Activated CD4-positive, alpha-beta memory T cell treated with anti-CD3 and anti-CD28 coated beads, Interleukin-2, amount 10 ng/mL, durations not matched to agents 7 days and 5 days (primary cell): ENCODE results near the gene PSMC4. TPM values are rescaled to one million over a fixed set of nuclear protein-coding genes. Genes with fewer than 3 reads are reported as not detected.

ENCODE experiments used
- CTCF ChIA-PET: fragments of 350-600 bp; sonication (Branson Sonifier 250); formaldehyde crosslinking; loops from one replicate; lab custom pipeline; 2021; ENCODE audit warnings: antibody characterized with exemption, inconsistent platforms; lab: Charles Lee
- POLR2A ChIA-PET: fragments of 350-600 bp; sonication (Branson Sonifier 250); formaldehyde crosslinking; loops from one replicate; lab custom pipeline; 2021; ENCODE audit warnings: antibody characterized with exemption; lab: Charles Lee
- DNase-seq: peaks from one replicate; pipeline ENCODE4 v3.0.0-alpha.2; 2020
- H3K27ac Mint-ChIP-seq: one replicate; pipeline ENCODE4 v1.8.0; 2021; ENCODE audit warnings: mild to moderate bottlenecking, mixed read lengths
- H3K27me3 Mint-ChIP-seq: one replicate; pipeline ENCODE4 v1.8.0; 2021; ENCODE audit warnings: mixed read lengths
- H3K36me3 Mint-ChIP-seq: one replicate; pipeline ENCODE4 v1.8.0; 2021; ENCODE audit warnings: low read depth, mixed read lengths
- H3K4me1 Mint-ChIP-seq: one replicate; pipeline ENCODE4 v1.8.0; 2021; ENCODE audit warnings: mixed read lengths
- H3K4me3 Mint-ChIP-seq: one replicate; pipeline ENCODE4 v1.8.0; 2021; ENCODE audit warnings: mild to moderate bottlenecking, mixed read lengths
- H3K9me3 Mint-ChIP-seq: one replicate; pipeline ENCODE4 v1.8.0; 2021; ENCODE audit warnings: mixed read lengths
- total RNA-seq, 2 experiments: library from RNA; stranded (reverse); gene quantifications; one replicate each; pipeline ENCODE4 v1.2.3, GENCODE V29; 2021

Gene PSMC4
- total RNA-seq, 2 experiments from 2014 or later: 96.4 to 97.6 TPM

DNA sequence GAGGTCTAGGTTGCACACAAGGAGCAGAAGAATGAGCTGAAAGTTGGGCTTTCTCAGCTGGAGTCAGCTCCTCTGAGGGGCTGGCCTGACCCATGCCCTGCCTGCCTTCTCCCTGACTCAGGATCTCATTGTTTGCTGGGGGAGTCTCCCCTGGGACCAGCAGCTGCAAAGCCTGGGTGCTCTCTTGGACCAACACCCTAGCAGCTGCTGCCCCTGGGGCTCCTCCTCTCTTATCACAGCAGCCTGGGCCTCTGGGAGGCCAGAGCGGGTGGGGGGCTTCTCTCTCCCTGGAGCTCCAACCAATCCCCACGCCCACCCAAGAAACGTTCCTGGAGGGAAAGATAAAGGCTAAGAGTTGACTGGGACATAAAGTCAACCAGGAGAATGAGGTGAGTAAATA is 34.9 kb upstream of the PSMC4 start:
- Mint-ChIP-seq H3K4me3 (no peak overlapping the region), H3K4me1 (peaks cover 50% of the 10 kb centered on the region), H3K36me3 (peaks cover 13% of the 10 kb centered on the region), H3K27me3 (no peaks in the 10 kb centered on the region), H3K9me3 (peaks cover 11% of the 10 kb centered on the region), H3K27ac (no peak overlapping the region)
- DNase-seq: no peak
- ChIA-PET CTCF (interaction anchor here (2.9 kb wide), 1 partner anchor 34 kb away, joined by 17 read pairs; the partner anchor contains the start of gene PSMC4), POLR2A (interaction anchor here (0.8 to 2.8 kb wide), 3 partner anchors 15 to 34 kb away, joined by 3 to 33 read pairs (median 4); partner anchors contain the start of gene PSMC4)

DNA sequence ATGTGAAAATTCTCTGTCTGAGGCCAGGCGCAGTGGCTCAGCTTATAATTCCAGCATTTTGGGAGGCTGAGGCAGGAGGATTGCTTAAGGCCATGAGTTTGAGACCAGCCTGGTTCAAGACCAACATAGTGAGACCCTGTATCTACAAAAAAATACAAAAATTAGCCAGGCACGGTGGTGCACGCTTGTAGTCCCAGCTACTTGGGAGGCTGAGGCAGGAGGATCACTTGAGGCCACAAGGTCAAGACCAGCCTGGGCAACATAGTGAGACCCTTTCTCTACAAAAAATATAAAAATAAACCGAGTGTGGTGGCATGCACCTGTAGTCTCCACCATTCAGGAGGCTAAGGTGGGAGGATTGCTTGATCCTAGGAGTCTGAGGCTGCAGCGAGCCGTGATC is 34.3 kb upstream of the PSMC4 start:
- POLR2A ChIA-PET: interaction anchor here (0.8 to 2.8 kb wide), 4 partner anchors 15 to 33 kb away, joined by 3 to 33 read pairs (median 4); partner anchors contain the start of gene PSMC4
- CTCF ChIA-PET: interaction anchor here (2.9 kb wide), 1 partner anchor 34 kb away, joined by 17 read pairs; the partner anchor contains the start of gene PSMC4
- H3K4me3 Mint-ChIP-seq: no peak overlapping the region
- no peak for DNase-seq
- H3K4me1 Mint-ChIP-seq: peaks cover 56% of the 10 kb centered on the region
- H3K27me3 Mint-ChIP-seq: no peaks in the 10 kb centered on the region
- no peak overlapping the region for H3K27ac Mint-ChIP-seq
- H3K36me3 Mint-ChIP-seq: peaks cover 16% of the 10 kb centered on the region
- H3K9me3 Mint-ChIP-seq: peaks cover 11% of the 10 kb centered on the region

DNA sequence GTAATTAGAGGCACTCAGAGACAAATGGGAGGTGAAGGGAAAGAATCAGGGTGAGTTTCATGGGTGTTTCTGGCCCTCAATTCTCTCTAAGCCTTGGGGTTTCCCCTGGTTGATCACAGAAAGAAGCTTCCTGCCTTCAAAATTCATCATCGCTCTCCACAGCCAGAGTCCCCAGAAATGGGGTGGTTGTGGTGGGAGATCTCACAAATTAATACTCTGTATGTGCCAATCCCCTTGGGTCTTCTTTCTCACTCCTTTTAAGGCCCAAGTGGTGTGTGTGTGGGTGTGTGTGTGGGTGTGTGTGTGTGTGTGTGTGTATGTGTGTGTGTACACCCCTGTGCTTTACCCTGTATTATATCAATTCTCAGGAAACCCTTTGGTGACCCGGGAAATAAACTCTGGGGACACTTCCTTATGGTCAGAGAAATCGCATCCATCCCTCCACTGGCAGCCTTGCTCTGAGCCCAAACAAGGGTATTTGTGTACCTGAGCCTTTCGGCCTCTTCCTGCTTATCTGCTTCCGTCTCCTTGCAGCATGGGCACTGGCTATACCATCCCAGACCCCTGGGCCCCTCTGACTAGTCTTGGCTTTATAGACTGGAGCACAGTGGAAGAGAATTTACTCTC is 33.8 kb upstream of the PSMC4 start:
- peaks cover 62% of the 10 kb centered on the region for H3K4me1 Mint-ChIP-seq
- peaks cover 11% of the 10 kb centered on the region for H3K9me3 Mint-ChIP-seq
- ChIA-PET POLR2A (interaction anchor here (1.7 to 2.8 kb wide), 2 partner anchors 16 to 33 kb away, joined by 5 to 33 read pairs; partner anchors contain the start of gene PSMC4), CTCF (interaction anchor here (2.9 kb wide), 1 partner anchor 33 kb away, joined by 17 read pairs; the partner anchor contains the start of gene PSMC4)
- H3K27ac Mint-ChIP-seq: peak overlapping the region; percentile 11
- no peak overlapping the region for H3K4me3 Mint-ChIP-seq
- no peaks in the 10 kb centered on the region for H3K27me3 Mint-ChIP-seq
- DNase-seq: peak; percentile 38
- H3K36me3 Mint-ChIP-seq: peaks cover 16% of the 10 kb centered on the region

DNA sequence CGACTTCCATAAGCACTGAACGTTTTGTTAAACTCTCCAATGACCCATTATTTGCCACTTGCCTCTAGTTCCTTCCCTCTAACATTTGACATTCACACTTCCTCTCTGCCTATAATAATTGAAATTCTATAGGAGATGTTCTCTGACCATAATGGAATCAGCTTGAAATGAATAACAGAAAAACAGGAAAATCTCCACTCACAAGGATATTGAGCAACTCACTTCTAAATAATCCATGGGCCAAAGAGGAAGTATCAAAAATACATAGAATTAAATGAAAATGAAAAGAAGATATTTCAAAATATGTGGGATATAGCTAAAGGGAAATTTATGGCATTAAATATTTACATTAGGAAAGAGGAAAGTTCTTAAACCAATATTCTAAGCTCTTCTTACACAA is 33.2 kb upstream of the PSMC4 start:
- Mint-ChIP-seq H3K4me3 (no peak overlapping the region), H3K27ac (no peak overlapping the region), H3K36me3 (peaks cover 17% of the 10 kb centered on the region), H3K27me3 (no peaks in the 10 kb centered on the region), H3K9me3 (peaks cover 11% of the 10 kb centered on the region), H3K4me1 (peaks cover 68% of the 10 kb centered on the region)
- DNase-seq: no peak
- ChIA-PET CTCF (interaction anchor here (2.9 kb wide), 1 partner anchor 32 kb away, joined by 17 read pairs; the partner anchor contains the start of gene PSMC4), POLR2A (interaction anchor here (1.7 to 2.8 kb wide), 2 partner anchors 16 to 32 kb away, joined by 5 to 33 read pairs; partner anchors contain the start of gene PSMC4)

DNA sequence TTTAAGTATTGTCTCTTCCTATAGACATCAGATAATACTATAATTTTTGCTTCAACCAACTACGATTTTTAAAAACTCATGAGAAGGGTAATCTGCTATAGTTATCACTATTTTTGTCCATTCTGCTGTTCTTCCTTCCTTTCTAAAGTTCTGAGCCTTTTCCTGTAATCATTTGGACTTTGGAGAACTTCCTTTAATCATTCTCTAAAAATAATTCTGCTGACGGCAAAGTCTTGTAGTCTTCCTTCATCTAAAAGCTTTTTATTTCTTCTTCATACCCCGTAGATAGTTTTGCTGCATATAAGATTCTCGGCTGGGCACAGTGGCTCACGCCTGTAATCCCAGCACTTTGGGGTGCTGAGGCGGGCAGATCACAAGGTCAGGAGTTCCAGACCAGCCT is 31.4 kb upstream of the PSMC4 start:
- Mint-ChIP-seq H3K9me3 (peaks cover 14% of the 10 kb centered on the region), H3K4me3 (no peak overlapping the region), H3K27me3 (no peaks in the 10 kb centered on the region), H3K4me1 (peaks cover 77% of the 10 kb centered on the region), H3K36me3 (peaks cover 23% of the 10 kb centered on the region), H3K27ac (no peak overlapping the region)
- POLR2A ChIA-PET: interaction anchor here (1.8 kb wide), 1 partner anchor 31 kb away, joined by 11 read pairs; the partner anchor contains the start of gene PSMC4
- DNase-seq: no peak
- CTCF ChIA-PET: interaction anchor here (1.3 kb wide), 1 partner anchor 31 kb away, joined by 4 read pairs; the partner anchor contains the start of gene PSMC4

DNA sequence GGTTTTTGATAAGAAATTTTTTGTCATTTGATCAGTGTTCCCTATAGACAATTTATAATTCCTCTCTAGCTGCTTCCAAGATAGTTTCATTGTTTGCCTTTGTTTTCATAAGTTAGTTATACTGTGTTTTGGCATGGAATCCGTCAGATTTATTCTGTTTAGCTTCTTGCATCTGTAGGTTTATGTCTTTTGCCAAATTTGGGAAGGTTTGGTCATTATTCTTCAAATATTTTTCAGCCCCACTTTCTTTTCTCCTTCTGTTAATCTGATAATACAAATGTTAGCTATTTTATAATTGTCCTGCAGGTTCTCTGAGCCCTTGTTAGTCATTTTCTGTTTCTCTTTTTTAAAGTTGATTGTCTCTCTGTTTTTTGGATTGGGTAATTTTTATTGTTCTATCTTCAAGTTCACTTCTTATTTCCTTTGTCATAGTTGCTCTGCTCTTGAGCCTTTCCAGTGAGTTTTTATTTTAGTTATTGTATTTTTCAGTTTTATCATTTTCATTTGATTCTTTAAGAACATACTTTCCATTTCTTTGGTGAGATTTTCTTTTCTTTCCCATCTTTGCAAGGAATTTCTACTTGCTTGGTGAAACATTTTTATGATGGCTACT is 30.6 kb upstream of the PSMC4 start:
- Mint-ChIP-seq H3K4me3 (no peak overlapping the region), H3K27me3 (no peaks in the 10 kb centered on the region), H3K36me3 (peaks cover 23% of the 10 kb centered on the region), H3K4me1 (peaks cover 73% of the 10 kb centered on the region), H3K9me3 (peaks cover 14% of the 10 kb centered on the region), H3K27ac (peak overlapping the region; percentile 80)
- ChIA-PET CTCF (interaction anchor here (1.3 kb wide), 1 partner anchor 30 kb away, joined by 4 read pairs; the partner anchor contains the start of gene PSMC4), POLR2A (interaction anchor here (1.8 kb wide), 1 partner anchor 30 kb away, joined by 11 read pairs; the partner anchor contains the start of gene PSMC4)
- DNase-seq: no peak

DNA sequence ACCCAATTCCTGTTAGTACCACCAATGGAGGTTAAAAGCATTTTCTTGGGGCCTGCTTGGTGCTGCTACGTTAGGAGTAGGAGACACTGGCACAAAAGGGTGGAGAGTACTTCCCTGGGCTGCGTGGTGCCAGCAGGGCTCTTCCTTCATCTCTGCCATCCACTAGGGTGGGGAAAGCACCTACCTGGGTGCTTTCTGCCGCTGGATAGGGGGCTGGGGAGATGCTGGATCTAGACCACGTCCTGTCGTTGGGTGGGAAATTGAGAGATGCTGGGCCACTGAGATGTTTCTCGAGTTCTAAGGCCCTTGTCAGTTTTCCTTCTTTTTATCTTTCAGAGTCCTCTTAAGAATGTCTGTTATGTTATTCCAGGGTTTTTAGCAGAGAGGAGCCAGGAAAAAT is 29.8 kb upstream of the PSMC4 start:
- H3K27me3 Mint-ChIP-seq: no peaks in the 10 kb centered on the region
- peaks cover 23% of the 10 kb centered on the region for H3K36me3 Mint-ChIP-seq
- H3K4me1 Mint-ChIP-seq: peaks cover 65% of the 10 kb centered on the region
- POLR2A ChIA-PET: interaction anchor here (0.6 to 1.8 kb wide), 6 partner anchors 12 to 147 kb away, joined by 3 to 50 read pairs (median 6); partner anchors contain the start of genes FBL and PSMC4
- H3K9me3 Mint-ChIP-seq: peaks cover 14% of the 10 kb centered on the region
- no peak for DNase-seq
- CTCF ChIA-PET: interaction anchor here (1.1 to 5.0 kb wide), 3 partner anchors 10 to 29 kb away, joined by 3 to 59 read pairs (median 4); partner anchors contain the start of gene PSMC4
- peak overlapping the region; percentile 51 for H3K4me3 Mint-ChIP-seq
- H3K27ac Mint-ChIP-seq: peak overlapping the region; percentile 80

DNA sequence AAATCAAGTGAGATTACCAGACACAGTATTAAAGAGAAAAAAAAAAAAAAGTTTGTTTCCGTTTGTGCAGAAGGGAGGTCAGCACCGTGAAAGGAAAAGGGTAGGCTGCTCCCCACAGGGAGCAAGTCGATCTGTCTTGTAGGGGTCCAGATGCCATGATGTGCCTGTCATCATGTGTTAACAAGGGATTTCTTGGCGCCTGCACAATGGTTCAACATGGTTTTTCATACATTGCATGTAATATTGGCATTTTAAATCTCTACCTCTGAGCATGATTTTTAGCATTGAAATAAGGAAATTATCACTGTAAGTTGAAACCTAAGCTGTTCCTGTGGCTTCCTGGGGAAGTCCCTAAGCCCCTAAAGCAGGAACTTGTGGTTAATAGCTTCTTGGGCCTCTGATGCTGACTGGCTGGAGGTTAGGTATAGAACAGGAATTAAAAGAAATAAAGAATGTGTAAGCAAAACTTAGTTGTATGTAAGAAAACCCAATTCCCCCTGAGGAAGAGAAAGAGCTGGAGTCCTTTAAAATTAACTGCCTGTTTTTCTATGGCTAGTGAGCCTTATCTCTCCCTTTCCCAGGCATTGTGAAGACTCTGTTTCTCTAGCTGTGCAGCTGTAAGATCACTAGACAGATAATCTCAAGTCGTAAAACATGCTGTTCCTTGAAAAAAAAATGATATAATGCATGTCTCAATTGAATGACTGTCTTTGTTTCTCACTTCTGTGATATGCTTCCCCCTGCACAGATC is 29.2 kb upstream of the PSMC4 start:
- H3K27ac Mint-ChIP-seq: peak overlapping the region; percentile 80
- DNase-seq: peak; percentile 60
- peaks cover 14% of the 10 kb centered on the region for H3K9me3 Mint-ChIP-seq

DNA sequence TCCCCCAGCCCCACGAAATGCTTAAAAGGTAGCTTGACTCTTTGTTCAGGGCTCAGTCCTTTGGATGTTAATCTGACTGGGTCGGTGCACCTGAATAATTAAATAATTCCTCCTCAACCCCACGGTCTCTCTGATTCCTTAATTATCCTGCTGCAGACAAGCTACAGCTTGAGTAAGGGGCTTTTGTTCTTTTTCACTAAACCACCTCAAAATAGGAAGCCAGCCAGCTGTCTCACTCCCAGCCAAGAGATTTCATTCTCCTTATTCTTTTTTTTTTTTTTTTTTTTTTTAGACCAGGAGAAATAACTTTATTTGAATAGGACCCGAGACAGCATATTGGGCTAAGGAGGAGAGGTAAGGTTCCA is 28.6 kb upstream of the PSMC4 start:
- Mint-ChIP-seq H3K27ac (peak overlapping the region; percentile 80), H3K4me1 (peaks cover 53% of the 10 kb centered on the region), H3K36me3 (peaks cover 23% of the 10 kb centered on the region), H3K27me3 (no peaks in the 10 kb centered on the region), H3K4me3 (peak overlapping the region; percentile 51), H3K9me3 (peaks cover 14% of the 10 kb centered on the region)
- ChIA-PET CTCF (interaction anchor here (0.7 to 5.0 kb wide), 4 partner anchors 9 to 1844 kb away, joined by 3 to 59 read pairs (median 4); partner anchors contain the start of gene PSMC4), POLR2A (interaction anchor here (0.7 to 1.6 kb wide), 7 partner anchors 11 to 481 kb away, joined by 3 to 50 read pairs (median 5); partner anchors contain the start of genes FBL, PSMC4 and ZNF546)
- DNase-seq: no peak

More for the DNA sequence above, 29.2 kb upstream of the PSMC4 start:
- POLR2A ChIA-PET: interaction anchor here (0.6 to 1.6 kb wide), 9 partner anchors 11 to 481 kb away, joined by 3 to 50 read pairs (median 4); partner anchors contain the start of genes FBL, PSMC4 and ZNF546
- H3K4me1 Mint-ChIP-seq: peaks cover 59% of the 10 kb centered on the region
- CTCF ChIA-PET: interaction anchor here (0.7 to 5.0 kb wide), 4 partner anchors 10 to 1844 kb away, joined by 3 to 59 read pairs (median 4); partner anchors contain the start of gene PSMC4
- no peaks in the 10 kb centered on the region for H3K27me3 Mint-ChIP-seq
- peaks cover 23% of the 10 kb centered on the region for H3K36me3 Mint-ChIP-seq
- H3K4me3 Mint-ChIP-seq: peak overlapping the region; percentile 51

DNA sequence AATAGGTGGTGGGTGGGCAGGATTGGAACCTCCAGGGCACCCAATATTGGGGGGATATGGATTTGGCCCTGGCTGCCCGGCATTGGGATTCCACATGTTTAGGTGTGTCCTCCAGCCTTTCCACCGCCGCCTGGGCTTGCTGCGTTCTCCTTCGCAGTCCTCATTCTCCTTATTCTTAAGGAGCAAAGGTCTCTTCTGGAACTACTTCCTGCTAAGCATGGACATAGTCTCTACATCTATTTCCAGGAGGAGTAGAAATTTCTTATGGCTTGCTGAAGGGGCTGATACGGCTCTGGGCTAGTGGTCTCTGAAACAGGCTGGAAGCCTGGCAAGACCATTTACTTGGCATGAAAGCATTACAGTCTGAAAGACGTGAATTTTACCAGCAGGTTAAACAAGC is 27.4 kb upstream of the PSMC4 start:
- Mint-ChIP-seq H3K36me3 (peaks cover 26% of the 10 kb centered on the region), H3K9me3 (peaks cover 14% of the 10 kb centered on the region), H3K4me3 (no peak overlapping the region), H3K27me3 (no peaks in the 10 kb centered on the region), H3K4me1 (peaks cover 49% of the 10 kb centered on the region), H3K27ac (peak overlapping the region; percentile 57)
- DNase-seq: no peak
- ChIA-PET CTCF (interaction anchor here (5.0 kb wide), 1 partner anchor 27 kb away, joined by 59 read pairs; the partner anchor contains the start of gene PSMC4), POLR2A (interaction anchor here (1.0 to 2.5 kb wide), 2 partner anchors 15 to 27 kb away, joined by 3 to 32 read pairs; partner anchors contain the start of gene PSMC4)

DNA sequence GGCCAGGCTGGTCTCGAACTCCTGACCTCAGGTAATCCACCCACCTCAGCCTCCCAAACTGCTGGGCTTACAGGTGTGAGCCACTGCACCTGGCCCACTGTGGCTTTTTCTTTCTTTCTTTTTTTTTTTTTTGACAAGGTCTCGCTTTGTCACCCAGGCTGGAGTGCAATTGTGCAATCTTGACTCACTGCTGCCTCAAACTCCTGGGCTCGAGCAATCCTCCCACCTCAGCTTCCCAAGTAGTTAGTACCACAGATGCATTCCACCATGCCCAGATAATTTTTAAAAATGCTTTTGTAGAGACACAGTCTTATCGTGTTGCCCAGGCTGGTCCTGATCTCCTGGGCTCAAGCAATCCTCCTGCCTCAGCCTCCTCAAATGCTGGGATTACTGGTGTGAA is 24.4 kb upstream of the PSMC4 start:
- ChIA-PET CTCF (interaction anchor here (2.0 kb wide), 1 partner anchor 24 kb away, joined by 10 read pairs; the partner anchor contains the start of gene PSMC4), POLR2A (interaction anchor here (2.9 kb wide), 1 partner anchor 24 kb away, joined by 10 read pairs; the partner anchor contains the start of gene PSMC4)
- Mint-ChIP-seq H3K27ac (no peak overlapping the region), H3K36me3 (peaks cover 10% of the 10 kb centered on the region), H3K27me3 (no peaks in the 10 kb centered on the region), H3K4me1 (peaks cover 34% of the 10 kb centered on the region), H3K9me3 (peaks cover 7% of the 10 kb centered on the region), H3K4me3 (no peak overlapping the region)
- no peak for DNase-seq
